CD14-positive monocyte (primary cell): ENCODE data around the gene ETS1. TPM values are rescaled to one million over a fixed set of nuclear protein-coding genes. Genes with fewer than 3 reads are reported as not detected.

ENCODE experiments used
- DNase-seq, 3 donors: peaks; one replicate each; pipeline ENCODE4 v3.0.0-alpha.2; 2011 to 2022
- H2AFZ ChIP-seq: 2 replicates; pipeline ENCODE4 v1.6.0; 2012; ENCODE audit warnings: mild to moderate bottlenecking, low read depth, low read length, inconsistent platforms; ENCODE audit not compliant: insufficient read depth, poor library complexity, severe bottlenecking
- H3K27ac ChIP-seq, 2 donors: 1 replicate in 1 of 2; 2 replicates in 1 of 2; pipeline ENCODE4 v1.5.1; 2012 to 2013; ENCODE audit warnings: low read length in 2 of 2, control low read depth in 1 of 2, inconsistent platforms in 1 of 2, low read depth in 1 of 2, mild to moderate bottlenecking in 1 of 2
- H3K27me3 ChIP-seq, 2 donors: one replicate each; pipeline versions ENCODE4 v1.6.0 to v1.6.1; 2011 to 2013; ENCODE audit warnings: low read length in 2 of 2; ENCODE audit not compliant: control insufficient read depth in 2 of 2, insufficient read depth in 2 of 2
- H3K36me3 ChIP-seq, 2 donors: replicated peaks in 1 of 2; 1 replicate in 1 of 2; 2 replicates in 1 of 2; pipeline versions ENCODE4 v1.5.1 to v1.6.1; 2012 to 2013; ENCODE audit warnings: low read length in 2 of 2, control low read depth in 1 of 2, inconsistent platforms in 1 of 2, mild to moderate bottlenecking in 1 of 2; ENCODE audit not compliant: insufficient read depth in 2 of 2, control insufficient read depth in 1 of 2
- H3K4me1 ChIP-seq, 2 donors: 1 replicate in 1 of 2; 2 replicates in 1 of 2; pipeline versions ENCODE4 v1.5.1 to v1.6.1; 2012 to 2013; ENCODE audit warnings: low read length in 2 of 2, control low read depth in 1 of 2, inconsistent platforms in 1 of 2, mild to moderate bottlenecking in 1 of 2, moderate library complexity in 1 of 2; ENCODE audit not compliant: insufficient read depth in 2 of 2, control insufficient read depth in 1 of 2
- H3K4me2 ChIP-seq: replicated peaks from 2 replicates; pipeline ENCODE3; 2012; ENCODE audit warnings: low read length, moderate library complexity, mild to moderate bottlenecking; ENCODE audit not compliant: poor library complexity, severe bottlenecking; ENCODE audit errors: extremely low read depth
- H3K4me3 ChIP-seq, 3 experiments: fragments of 200-600 bp in 1 of 3; sonication (generic) in 1 of 3; replicated peaks in 1 of 3; 1 replicate in 2 of 3; 2 replicates in 1 of 3; pipeline ENCODE4 v1.5.1; 2011 to 2013; ENCODE audit warnings: low read length in 3 of 3, mild to moderate bottlenecking in 3 of 3, control low read depth in 2 of 3, low read depth in 2 of 3, inconsistent platforms in 1 of 3, moderate library complexity in 1 of 3
- H3K79me2 ChIP-seq: 2 replicates; pipeline ENCODE4 v1.6.0; 2012; ENCODE audit warnings: mild to moderate bottlenecking, control low read depth, inconsistent platforms, low read length, moderate library complexity; ENCODE audit not compliant: insufficient read depth
- H3K9ac ChIP-seq: 2 replicates; pipeline ENCODE4 v1.6.0; 2017; ENCODE audit warnings: low read length, mild to moderate bottlenecking; ENCODE audit not compliant: insufficient read depth, poor library complexity, severe bottlenecking
- H3K9me3 ChIP-seq, 2 donors: replicated peaks in 1 of 2; 1 replicate in 1 of 2; 2 replicates in 1 of 2; pipeline versions ENCODE4 v1.5.1 to v1.6.1; 2012 to 2013; ENCODE audit warnings: low read length in 2 of 2, control low read depth in 1 of 2; ENCODE audit not compliant: control insufficient read depth in 1 of 2, insufficient read depth in 1 of 2
- H4K20me1 ChIP-seq: 2 replicates; pipeline ENCODE4 v1.6.0; 2012; ENCODE audit warnings: mild to moderate bottlenecking, low read length, control low read depth, moderate library complexity; ENCODE audit not compliant: insufficient read depth
- H3K27ac Mint-ChIP-seq, 7 donors: one replicate each; pipeline ENCODE4 v1.8.0; 2020; ENCODE audit warnings: mild to moderate bottlenecking in 7 of 7, mixed read lengths in 7 of 7, moderate library complexity in 6 of 7, inconsistent platforms in 2 of 7
- H3K27me3 Mint-ChIP-seq, 3 donors: one replicate each; pipeline ENCODE4 v1.8.0; 2021 to 2022; ENCODE audit warnings: low read depth in 3 of 3, mild to moderate bottlenecking in 3 of 3, mixed read lengths in 3 of 3, moderate library complexity in 3 of 3, inconsistent platforms in 1 of 3
- H3K36me3 Mint-ChIP-seq, 2 donors: one replicate each; pipeline ENCODE4 v1.8.0; 2020; ENCODE audit warnings: mixed read lengths in 2 of 2, inconsistent platforms in 1 of 2, mild to moderate bottlenecking in 1 of 2
- H3K4me1 Mint-ChIP-seq: one replicate; pipeline ENCODE4 v1.8.0; 2020; ENCODE audit warnings: mild to moderate bottlenecking, mixed read lengths
- H3K4me3 Mint-ChIP-seq, 2 donors: one replicate each; pipeline ENCODE4 v1.8.0; 2020; ENCODE audit warnings: mild to moderate bottlenecking in 2 of 2, mixed read lengths in 2 of 2, moderate library complexity in 1 of 2
- H3K9me3 Mint-ChIP-seq, 7 donors: one replicate each; pipeline ENCODE4 v1.8.0; 2020 to 2022; ENCODE audit warnings: mixed read lengths in 7 of 7, mild to moderate bottlenecking in 6 of 7, moderate library complexity in 6 of 7, inconsistent platforms in 2 of 7
- WGBS: methylation state at CpG from one replicate; pipeline ENCODE4 v1.1.5; 2013; ENCODE audit warnings: missing lambda C conversion rate; ENCODE audit not compliant: insufficient coverage; 5-methylcytosine and 5-hydroxymethylcytosine counted together
- intact Hi-C, 2 donors: fragments of 100-400 bp; cut with micrococcal nuclease; formaldehyde crosslinking; loops; one replicate each; pipeline versions ENCODE4 v1.15.0 to v1.15.1; 2023
- polyA plus RNA-seq, 3 donors: library from polyadenylated mRNA; depleted of rRNA in 1 of 3; unstranded in 2 of 3; stranded (reverse) in 1 of 3; fragments of 300-500 nt in 2 of 3; fragments of >200 nt in 1 of 3; fragmentation: Illumina TruSeq in 2 of 3; gene quantifications; 1 replicate in 2 of 3; 2 replicates in 1 of 3; pipeline ENCODE4 v1.2.3, GENCODE V29; 2012 to 2021
- TF ChIP-seq, protein P1 (sequence below): fragments of 200-600 bp; IDR thresholded peaks from one replicate; pipeline ENCODE4 v1.8.0; 2022; ENCODE audit warnings: antibody characterized with exemption, mild to moderate bottlenecking

ETS1 gene
- polyA plus RNA-seq, 3 donors, result 0.67 to 1.6 (median 1.6) TPM

DNA sequence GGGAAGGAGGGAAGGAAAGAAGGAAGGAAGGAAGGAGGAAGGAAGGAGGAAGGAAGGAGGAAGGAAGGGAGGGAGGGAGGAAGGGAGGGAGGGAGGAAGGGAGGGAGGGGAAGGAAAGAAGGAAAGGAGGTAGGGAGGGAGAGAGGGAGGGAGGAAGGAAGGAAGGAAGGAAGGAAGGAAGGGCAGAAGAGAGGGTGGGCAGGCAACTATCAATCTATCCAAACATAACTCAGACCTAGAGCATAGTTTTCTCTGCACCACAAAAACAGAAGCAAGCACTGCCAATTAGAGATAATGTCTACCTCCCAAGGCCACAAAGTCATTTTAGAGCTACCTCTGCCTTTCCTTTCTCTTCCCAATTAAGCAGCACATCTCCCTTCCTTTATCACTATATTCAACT, 109.1 kb downstream of the ETS1 start:
- peaks cover 3 to 34% of the 10 kb centered on the region in 2 donors for H3K36me3 ChIP-seq
- no peak overlapping the region for H2AFZ ChIP-seq
- H3K27me3 ChIP-seq, result no peaks in the 10 kb centered on the region
- no peak overlapping the region for H3K4me3 Mint-ChIP-seq
- H3K27ac Mint-ChIP-seq, result peak overlapping the region in 1 of 7 donors; percentile 43
- no peak overlapping the region for H3K4me2 ChIP-seq
- peaks cover 32% of the 10 kb centered on the region for H3K4me1 Mint-ChIP-seq
- no peak overlapping the region for H3K27ac ChIP-seq
- H3K9me3 ChIP-seq, result no peaks in the 10 kb centered on the region
- no peaks in the 10 kb centered on the region for H3K79me2 ChIP-seq
- TF ChIP-seq, protein P1, sequence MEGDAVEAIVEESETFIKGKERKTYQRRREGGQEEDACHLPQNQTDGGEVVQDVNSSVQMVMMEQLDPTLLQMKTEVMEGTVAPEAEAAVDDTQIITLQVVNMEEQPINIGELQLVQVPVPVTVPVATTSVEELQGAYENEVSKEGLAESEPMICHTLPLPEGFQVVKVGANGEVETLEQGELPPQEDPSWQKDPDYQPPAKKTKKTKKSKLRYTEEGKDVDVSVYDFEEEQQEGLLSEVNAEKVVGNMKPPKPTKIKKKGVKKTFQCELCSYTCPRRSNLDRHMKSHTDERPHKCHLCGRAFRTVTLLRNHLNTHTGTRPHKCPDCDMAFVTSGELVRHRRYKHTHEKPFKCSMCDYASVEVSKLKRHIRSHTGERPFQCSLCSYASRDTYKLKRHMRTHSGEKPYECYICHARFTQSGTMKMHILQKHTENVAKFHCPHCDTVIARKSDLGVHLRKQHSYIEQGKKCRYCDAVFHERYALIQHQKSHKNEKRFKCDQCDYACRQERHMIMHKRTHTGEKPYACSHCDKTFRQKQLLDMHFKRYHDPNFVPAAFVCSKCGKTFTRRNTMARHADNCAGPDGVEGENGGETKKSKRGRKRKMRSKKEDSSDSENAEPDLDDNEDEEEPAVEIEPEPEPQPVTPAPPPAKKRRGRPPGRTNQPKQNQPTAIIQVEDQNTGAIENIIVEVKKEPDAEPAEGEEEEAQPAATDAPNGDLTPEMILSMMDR, result no peak
- H3K4me3 ChIP-seq, result no peak overlapping the region
- no peaks in the 10 kb centered on the region for H4K20me1 ChIP-seq
- H3K9me3 Mint-ChIP-seq, result peaks cover 0 to 7% (median 1%) of the 10 kb centered on the region in 7 donors
- DNase-seq, result no peak
- peaks cover 19 to 24% of the 10 kb centered on the region in 2 donors for H3K4me1 ChIP-seq
- H3K36me3 Mint-ChIP-seq, result peaks cover 22 to 37% of the 10 kb centered on the region in 2 donors
- H3K27me3 Mint-ChIP-seq, result peaks cover 0 to 5% (median 2%) of the 10 kb centered on the region in 3 donors
- intact Hi-C loops, result no loop called here
- H3K9ac ChIP-seq, result no peak overlapping the region

DNA sequence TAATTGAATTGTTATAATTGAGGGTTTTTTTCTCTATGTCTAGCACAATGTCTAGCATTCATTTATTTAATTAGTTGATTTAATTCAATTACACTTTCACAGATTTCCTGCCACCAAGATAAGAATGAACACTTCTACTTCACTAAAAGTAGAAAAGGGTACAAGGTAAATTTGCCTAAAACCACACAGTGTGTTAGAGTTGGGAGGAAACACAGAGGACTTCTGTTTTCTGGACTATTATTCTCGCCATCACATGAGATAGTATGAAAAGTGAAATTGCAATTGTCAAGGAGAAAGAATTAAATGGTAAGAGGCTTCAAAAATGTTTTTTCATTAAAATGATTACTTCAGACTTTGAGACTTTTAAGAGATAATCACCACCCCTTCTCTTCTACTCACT, 109.5 kb downstream of the ETS1 start:
- peak overlapping the region in 1 of 7 donors; percentile 21 for H3K27ac Mint-ChIP-seq
- H3K9me3 Mint-ChIP-seq, result peaks cover 0 to 7% (median 1%) of the 10 kb centered on the region in 7 donors
- peaks cover 22 to 37% of the 10 kb centered on the region in 2 donors for H3K36me3 Mint-ChIP-seq
- H3K27me3 Mint-ChIP-seq, result peaks cover 0 to 2% (median 2%) of the 10 kb centered on the region in 3 donors
- H3K4me3 ChIP-seq, result no peak overlapping the region
- H3K4me1 Mint-ChIP-seq, result peaks cover 27% of the 10 kb centered on the region
- no peaks in the 10 kb centered on the region for H3K27me3 ChIP-seq
- H4K20me1 ChIP-seq, result no peaks in the 10 kb centered on the region
- no CpG with 5 or more reads among the region's 1 CpG for WGBS
- peaks cover 14 to 19% of the 10 kb centered on the region in 2 donors for H3K4me1 ChIP-seq
- no peak overlapping the region for H3K27ac ChIP-seq
- peaks cover 3 to 35% of the 10 kb centered on the region in 2 donors for H3K36me3 ChIP-seq
- intact Hi-C loops, result no loop called here
- no peaks in the 10 kb centered on the region for H3K9me3 ChIP-seq
- TF ChIP-seq, protein P1, result no peak
- H2AFZ ChIP-seq, result no peak overlapping the region
- no peak for DNase-seq
- H3K4me2 ChIP-seq, result no peak overlapping the region
- no peaks in the 10 kb centered on the region for H3K79me2 ChIP-seq
- no peak overlapping the region for H3K4me3 Mint-ChIP-seq
- no peak overlapping the region for H3K9ac ChIP-seq
